ENCODE measurements around the gene CCDC27. TPM values are rescaled to one million over a fixed set of nuclear protein-coding genes. Genes with fewer than 3 reads are reported as not detected.

The CCDC27 gene
- total RNA-seq, 1 donor from 2014 or later: 0.08 TPM

DNA sequence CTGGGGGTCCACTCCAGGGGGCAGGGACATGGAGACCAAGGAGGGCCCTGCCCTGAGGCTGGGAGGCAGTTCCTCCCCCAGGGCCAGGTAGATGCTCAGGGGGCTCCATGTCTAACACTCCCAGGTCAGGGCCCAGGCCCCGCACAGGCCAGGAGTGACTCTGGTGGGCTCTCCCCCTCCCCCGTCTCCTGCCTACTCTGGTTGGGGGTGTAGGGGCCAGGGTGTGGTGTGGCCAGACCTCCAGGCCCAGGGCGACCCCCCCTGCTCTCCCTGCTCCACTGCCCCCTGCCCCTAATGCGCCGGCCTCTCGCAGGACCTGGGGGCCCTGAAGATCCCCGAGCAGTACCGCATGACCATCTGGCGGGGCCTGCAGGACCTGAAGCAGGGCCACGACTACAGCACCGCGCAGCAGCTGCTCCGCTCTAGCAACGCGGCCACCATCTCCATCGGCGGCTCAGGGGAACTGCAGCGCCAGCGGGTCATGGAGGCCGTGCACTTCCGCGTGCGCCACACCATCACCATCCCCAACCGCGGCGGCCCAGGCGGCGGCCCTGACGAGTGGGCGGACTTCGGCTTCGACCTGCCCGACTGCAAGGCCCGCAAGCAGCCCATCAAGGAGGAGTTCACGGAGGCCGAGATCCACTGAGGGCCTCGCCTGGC is 19.7 kb upstream of the CCDC27 start:
- TF ChIP-seq, protein P1, sequence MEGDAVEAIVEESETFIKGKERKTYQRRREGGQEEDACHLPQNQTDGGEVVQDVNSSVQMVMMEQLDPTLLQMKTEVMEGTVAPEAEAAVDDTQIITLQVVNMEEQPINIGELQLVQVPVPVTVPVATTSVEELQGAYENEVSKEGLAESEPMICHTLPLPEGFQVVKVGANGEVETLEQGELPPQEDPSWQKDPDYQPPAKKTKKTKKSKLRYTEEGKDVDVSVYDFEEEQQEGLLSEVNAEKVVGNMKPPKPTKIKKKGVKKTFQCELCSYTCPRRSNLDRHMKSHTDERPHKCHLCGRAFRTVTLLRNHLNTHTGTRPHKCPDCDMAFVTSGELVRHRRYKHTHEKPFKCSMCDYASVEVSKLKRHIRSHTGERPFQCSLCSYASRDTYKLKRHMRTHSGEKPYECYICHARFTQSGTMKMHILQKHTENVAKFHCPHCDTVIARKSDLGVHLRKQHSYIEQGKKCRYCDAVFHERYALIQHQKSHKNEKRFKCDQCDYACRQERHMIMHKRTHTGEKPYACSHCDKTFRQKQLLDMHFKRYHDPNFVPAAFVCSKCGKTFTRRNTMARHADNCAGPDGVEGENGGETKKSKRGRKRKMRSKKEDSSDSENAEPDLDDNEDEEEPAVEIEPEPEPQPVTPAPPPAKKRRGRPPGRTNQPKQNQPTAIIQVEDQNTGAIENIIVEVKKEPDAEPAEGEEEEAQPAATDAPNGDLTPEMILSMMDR (IDR thresholded peaks at IDR 0.05; ENCODE audit: borderline replicate concordance): no peak
- H3K27me3 ChIP-seq (ENCODE audit: low read depth): peaks cover 61% of the 10 kb centered on the region
- peaks cover 45% of the 10 kb centered on the region for H3K4me1 ChIP-seq
- H3K9me3 ChIP-seq (replicated peaks): no peaks in the 10 kb centered on the region
- intact Hi-C loops (cut with micrococcal nuclease): no loop called here
- no peak overlapping the region for H3K4me3 ChIP-seq
- H3K36me3 ChIP-seq: peaks cover 23% of the 10 kb centered on the region
- no peak overlapping the region for H3K27ac ChIP-seq (replicated peaks)
- no peak for DNase-seq

DNA sequence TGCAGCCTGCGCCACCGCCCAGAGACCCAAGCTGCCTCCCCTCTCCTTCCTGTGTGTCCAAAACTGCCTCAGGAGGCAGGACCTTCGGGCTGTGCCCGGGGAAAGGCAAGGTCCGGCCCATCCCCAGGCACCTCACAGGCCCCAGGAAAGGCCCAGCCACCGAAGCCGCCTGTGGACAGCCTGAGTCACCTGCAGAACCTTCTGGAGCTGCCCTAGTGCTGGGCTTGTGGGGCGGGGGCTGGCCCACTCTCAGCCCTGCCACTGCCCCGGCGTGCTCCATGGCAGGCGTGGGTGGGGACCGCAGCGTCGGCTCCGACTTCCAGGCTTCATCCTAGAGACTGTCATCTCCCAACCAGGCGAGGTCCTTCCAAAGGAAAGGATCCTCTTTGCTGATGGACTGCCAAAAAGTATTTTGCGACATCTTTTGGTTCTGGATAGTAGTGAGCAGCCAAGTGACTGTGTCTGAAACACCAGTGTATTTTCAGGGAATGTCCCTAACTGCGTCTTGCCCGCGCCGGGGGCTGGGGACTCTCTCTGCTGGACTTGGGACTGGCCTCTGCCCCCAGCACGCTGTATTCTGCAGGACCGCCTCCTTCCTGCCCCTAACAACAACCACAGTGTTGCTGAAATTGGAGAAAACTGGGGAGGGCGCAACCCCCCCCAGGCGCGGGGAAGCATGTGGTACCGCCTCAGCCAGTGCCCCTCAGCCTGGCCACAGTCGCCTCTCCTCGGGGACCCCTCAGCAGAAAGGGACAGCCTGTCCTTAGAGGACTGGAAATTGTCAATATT is 19.0 kb upstream of the CCDC27 start:
- intact Hi-C loops (cut with micrococcal nuclease): no loop called here
- H3K4me1 ChIP-seq: peaks cover 45% of the 10 kb centered on the region
- peaks cover 54% of the 10 kb centered on the region for H3K27me3 ChIP-seq (ENCODE audit: low read depth)
- peaks cover 30% of the 10 kb centered on the region for H3K36me3 ChIP-seq
- H3K4me3 ChIP-seq: no peak overlapping the region
- TF ChIP-seq, protein P1 (IDR thresholded peaks at IDR 0.05; ENCODE audit: borderline replicate concordance): no peak
- H3K27ac ChIP-seq (replicated peaks): no peak overlapping the region
- H3K9me3 ChIP-seq (replicated peaks): no peaks in the 10 kb centered on the region
- DNase-seq: no peak

DNA sequence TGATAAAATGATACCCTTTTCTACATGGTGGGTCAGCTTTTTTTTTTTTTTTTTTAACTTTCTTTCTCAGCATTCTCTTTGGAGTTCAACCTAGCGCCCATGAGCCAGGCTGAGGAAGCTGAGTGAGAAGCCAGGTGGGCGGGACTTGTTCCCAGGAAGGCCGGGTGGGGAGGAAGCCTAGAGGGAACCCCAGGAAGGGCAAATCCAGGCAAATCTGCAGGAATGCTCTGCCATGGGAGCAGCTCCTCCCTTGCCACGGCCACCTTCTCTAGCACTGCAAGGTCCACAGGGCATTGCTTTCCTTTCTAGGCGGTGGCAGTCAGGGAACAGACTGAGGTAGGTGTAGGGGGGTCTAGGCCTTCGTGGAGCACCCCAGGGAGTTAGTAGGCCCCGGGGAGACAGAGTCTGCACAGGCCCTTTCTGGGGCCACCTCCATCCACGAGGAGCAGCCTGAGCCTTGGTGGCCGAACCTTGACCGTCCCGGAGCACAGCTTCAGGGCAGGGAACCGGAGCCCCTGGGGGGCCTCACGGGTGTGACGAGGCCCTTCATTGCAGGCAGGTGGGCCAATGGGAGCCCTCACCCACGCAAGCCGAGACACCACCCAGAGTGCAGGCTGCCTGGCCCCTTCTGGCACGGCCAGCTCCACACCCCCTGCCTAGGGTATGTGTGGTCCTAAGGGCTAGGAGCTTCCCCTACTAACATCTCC is 18.2 kb upstream of the CCDC27 start:
- no peak for DNase-seq

DNA sequence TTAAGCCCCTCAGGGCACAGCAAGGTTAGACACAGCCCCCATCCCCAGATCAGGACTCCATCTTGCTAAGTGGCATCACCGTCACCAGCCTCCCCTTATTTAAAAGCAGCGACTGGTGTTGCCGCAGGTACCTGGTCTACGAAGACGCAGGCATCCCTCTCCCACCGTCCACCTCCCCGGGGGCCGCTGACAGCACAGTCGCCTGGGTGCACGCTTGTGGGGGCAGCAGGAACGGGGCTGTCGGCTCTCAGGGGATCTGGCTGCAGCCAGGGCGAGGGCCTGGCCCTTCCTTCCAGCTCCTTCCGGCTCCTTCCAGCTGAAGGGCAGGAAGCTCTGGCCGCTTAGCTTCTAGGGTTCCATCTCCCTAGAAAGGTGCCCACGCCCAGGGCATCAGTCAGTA is 17.6 kb upstream of the CCDC27 start:
- H3K36me3 ChIP-seq: peaks cover 37% of the 10 kb centered on the region
- H3K4me1 ChIP-seq: peaks cover 45% of the 10 kb centered on the region
- intact Hi-C loops (cut with micrococcal nuclease): no loop called here
- H3K4me3 ChIP-seq: no peak overlapping the region
- no peak for DNase-seq
- H3K27ac ChIP-seq (replicated peaks): no peak overlapping the region
- peaks cover 41% of the 10 kb centered on the region for H3K27me3 ChIP-seq (ENCODE audit: low read depth)
- TF ChIP-seq, protein P1 (IDR thresholded peaks at IDR 0.05; ENCODE audit: borderline replicate concordance): no peak
- H3K9me3 ChIP-seq (replicated peaks): no peaks in the 10 kb centered on the region

More for the DNA sequence above, 18.2 kb upstream of the CCDC27 start:
- TF ChIP-seq, protein P1 (IDR thresholded peaks at IDR 0.05; ENCODE audit: borderline replicate concordance): no peak
- H3K27me3 ChIP-seq (ENCODE audit: low read depth): peaks cover 46% of the 10 kb centered on the region
- peaks cover 36% of the 10 kb centered on the region for H3K36me3 ChIP-seq
- no peak overlapping the region for H3K4me3 ChIP-seq
- intact Hi-C loops (cut with micrococcal nuclease): no loop called here
- H3K4me1 ChIP-seq: peaks cover 45% of the 10 kb centered on the region
- H3K9me3 ChIP-seq (replicated peaks): no peaks in the 10 kb centered on the region
- no peak overlapping the region for H3K27ac ChIP-seq (replicated peaks)

DNA sequence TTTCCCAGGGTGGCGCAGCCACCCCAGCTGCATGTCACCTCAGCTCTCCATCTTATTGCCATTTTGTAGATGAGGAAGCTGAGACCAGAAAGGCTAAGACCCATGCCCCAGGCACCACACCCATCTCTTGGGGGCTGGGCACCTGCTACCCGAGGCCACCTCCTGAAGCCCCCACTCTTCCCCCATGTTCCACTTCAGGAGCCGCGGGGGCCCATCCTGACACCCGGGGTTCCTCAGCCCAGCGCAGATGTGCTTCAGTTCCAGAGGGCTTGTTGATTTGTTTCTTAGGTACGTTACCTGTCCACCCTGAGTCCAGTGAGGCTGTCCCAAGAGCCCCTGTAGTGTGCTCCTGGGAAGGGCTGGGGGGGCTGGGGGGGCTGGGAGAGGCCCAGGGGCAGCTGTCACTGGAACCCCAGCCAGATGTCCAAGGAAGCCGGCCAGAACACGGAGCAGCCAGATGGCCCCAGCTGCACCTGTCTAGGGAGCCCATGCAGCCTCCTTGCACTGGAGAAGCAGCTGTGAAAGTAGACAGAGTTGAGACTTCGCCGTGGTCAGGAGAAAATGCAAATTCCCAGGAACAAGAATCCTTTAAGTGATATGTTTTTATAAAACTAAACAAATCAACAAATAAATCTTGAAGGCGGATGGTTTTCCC is 17.1 kb upstream of the CCDC27 start:
- H3K27me3 ChIP-seq (ENCODE audit: low read depth): peaks cover 35% of the 10 kb centered on the region
- no peak overlapping the region for H3K4me3 ChIP-seq
- H3K27ac ChIP-seq (replicated peaks): peak overlapping the region; percentile 62
- TF ChIP-seq, protein P1 (IDR thresholded peaks at IDR 0.05; ENCODE audit: borderline replicate concordance): no peak
- intact Hi-C loops (cut with micrococcal nuclease): no loop called here
- peaks cover 45% of the 10 kb centered on the region for H3K4me1 ChIP-seq
- peaks cover 42% of the 10 kb centered on the region for H3K36me3 ChIP-seq
- H3K9me3 ChIP-seq (replicated peaks): no peaks in the 10 kb centered on the region
- no peak for DNase-seq

All from left ventricle myocardium inferior (tissue), 1 donor.